ENCODE measurements around the gene IQSEC1. TPM values are rescaled to one million over a fixed set of nuclear protein-coding genes. Genes with fewer than 3 reads are reported as not detected.

IQSEC1 gene
- total and polyA plus RNA-seq, 9 of the 15 experiments (the other 6 are each of a cell fraction or from before 2014, with no cell fraction given): 0.56 to 39.0 (median 6.8) TPM

DNA sequence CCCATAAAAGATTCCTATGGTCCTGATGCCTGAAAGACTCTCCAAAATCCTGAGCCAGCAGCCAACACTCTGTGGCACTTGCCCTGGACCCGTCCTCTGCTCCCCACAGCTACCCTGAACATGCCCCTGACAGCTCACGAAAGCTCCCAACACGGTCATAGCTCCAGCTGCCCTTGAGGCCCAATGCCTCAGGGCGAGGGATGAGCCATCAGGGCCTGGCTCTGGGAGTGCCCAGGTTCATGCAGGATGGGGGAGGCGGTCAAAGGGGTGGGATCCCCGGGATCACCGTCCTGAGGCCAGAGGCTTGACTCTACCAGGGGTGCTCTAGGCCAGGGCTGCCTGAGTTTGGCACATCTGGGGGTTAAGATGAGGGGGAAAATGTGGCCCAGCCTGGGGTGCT, 159.1 kb downstream of the IQSEC1 start:
- H4K20me1 ChIP-seq (replicated peaks; ENCODE audit: control insufficient read depth, insufficient read depth, low read length): 0 out of 2 replicates have a peak, but pooled peaks cover 10% of the 10 kb centered on the region
- BruUV-seq (replicated peaks): no TSS peak
- ChIA-PET POLR2A (no interaction called here), CTCF (ENCODE audit: low intra/inter-chr PET ratio) (no interaction called here)
- in situ Hi-C loops (cut with MboI) (no loop called here), intact Hi-C loops (cut with micrococcal nuclease) (no loop called here)
- WGBS (ENCODE audit: insufficient coverage, low coverage, missing lambda C conversion rate): 83% methylated on average over 7 of the region's 7 CpGs
- DNase-seq (ENCODE audit: extremely low read depth in 1 of 4, low spot score in 3 of 4): no peak
- H3K27me3 ChIP-seq (ENCODE audit: control insufficient read depth in 2 of 2, insufficient read depth in 2 of 2, low read length in 2 of 2): no peaks in the 10 kb centered on the region
- H3K36me3 ChIP-seq (ENCODE audit: control insufficient read depth, insufficient read depth, low read length): peaks cover 85% of the 10 kb centered on the region; the same call in 2 of the 3 replicates
- no peak overlapping the region for H2AFZ ChIP-seq (ENCODE audit: low read depth, low read length)
- no peak overlapping the region for H3K4me2 ChIP-seq (ENCODE audit: insufficient read depth, low read length)
- TF ChIP-seq COPS2 (conservative IDR thresholded peaks at IDR 0.05): no peak
- TF ChIP-seq MCM3 (IDR thresholded peaks at IDR 0.05): no peak
- no peak for TF ChIP-seq CLOCK (CRISPR knock-in tag; IDR thresholded peaks at IDR 0.05; ENCODE audit: borderline replicate concordance)
- no peak for TF ChIP-seq JUND (IDR thresholded peaks at IDR 0.05; ENCODE audit: borderline replicate concordance, low read depth, low read length)
- no peak for TF ChIP-seq JUND (tag; IDR thresholded peaks at IDR 0.05; ENCODE audit: borderline replicate concordance, low read depth, low read length)
- TF ChIP-seq RAD51 (IDR thresholded peaks at IDR 0.05; ENCODE audit: borderline replicate concordance, low read depth): no peak
- TF ChIP-seq NFXL1 (CRISPR knock-in tag; IDR thresholded peaks at IDR 0.05): no peak
- TF ChIP-seq SIN3A (IDR thresholded peaks at IDR 0.05; ENCODE audit: borderline replicate concordance in 2 of 2, control insufficient read depth in 1 of 2, low read depth in 2 of 2, low read length in 2 of 2): no peak
- TF ChIP-seq ZNF77 (CRISPR knock-in tag; IDR thresholded peaks at IDR 0.05): no peak
- no peak for TF ChIP-seq POLR2H (tag; IDR thresholded peaks at IDR 0.05; ENCODE audit: low read depth)
- TF ChIP-seq GATA2 (CRISPR knock-in tag; IDR thresholded peaks at IDR 0.05): no peak
- TF ChIP-seq RBM17 (IDR thresholded peaks at IDR 0.05; ENCODE audit: borderline replicate concordance, low read depth, low read length): no peak
- no peak for TF ChIP-seq TRIM24 (IDR thresholded peaks at IDR 0.05)
- TF ChIP-seq MEF2A (IDR thresholded peaks at IDR 0.05; ENCODE audit: control insufficient read depth, low read depth, low read length): no peak
- no peak for TF ChIP-seq SNAPC5 (CRISPR knock-in tag; IDR thresholded peaks at IDR 0.05)
- no peak for TF ChIP-seq PTRF (tag; IDR thresholded peaks at IDR 0.05)
- TF ChIP-seq RFX1 (IDR thresholded peaks at IDR 0.05): no peak
- no peak for TF ChIP-seq ZNF583 (CRISPR knock-in tag; IDR thresholded peaks at IDR 0.05)
- no peak for TF ChIP-seq PHF21A (IDR thresholded peaks at IDR 0.05; ENCODE audit: borderline replicate concordance, low read depth)
- no peak for TF ChIP-seq JUN (IDR thresholded peaks at IDR 0.05; ENCODE audit: borderline replicate concordance, low read depth, low read length)
- TF ChIP-seq JUN (CRISPR knock-in tag; IDR thresholded peaks at IDR 0.05; ENCODE audit: borderline replicate concordance): no peak
- FAIRE-seq: no peak
- no peak for ATAC-seq
- H3K4me1 ChIP-seq (replicated peaks in 1 of 2; ENCODE audit: control insufficient read depth in 2 of 2, insufficient read depth in 2 of 2, low read length in 2 of 2): peaks cover 0 to 12% of the 10 kb centered on the region in 2 experiments; a peak in 1 of 5 replicates
- peaks cover 3% of the 10 kb centered on the region for H3K9me1 ChIP-seq (ENCODE audit: control insufficient read depth, insufficient read depth, low read length)
- no peaks in the 10 kb centered on the region for H3K79me2 ChIP-seq (ENCODE audit: control insufficient read depth, insufficient read depth, low read length)
- no peak overlapping the region for H3K27ac ChIP-seq (ENCODE audit: extremely low read depth, low read depth, low read length)
- peak overlapping the region in 1 of 2 experiments; percentile 64; a peak in 1 of 4 replicates for H3K9ac ChIP-seq (ENCODE audit: insufficient read depth in 1 of 2, low read depth in 2 of 2, low read length in 2 of 2)
- H3K4me3 ChIP-seq: no peak overlapping the region
- H3K9me3 ChIP-seq (replicated peaks; ENCODE audit: control insufficient read depth, insufficient read depth, low read depth, low read length): no peaks in the 10 kb centered on the region
